Testis (tissue), 3 donors: ENCODE data around the gene OXSM. TPM values are rescaled to one million over a fixed set of nuclear protein-coding genes. Genes with fewer than 3 reads are reported as not detected.
A peak's percentile ranks its signal among the peaks of the same experiment; 100 is the strongest.

Experiments used
- DNase-seq: peaks from one replicate; pipeline ENCODE4 v3.0.0-alpha.2; 2019
- H3K27ac ChIP-seq, 2 donors: fragments of 200-600 bp; sonication (generic); one replicate each; pipeline ENCODE4 v1.5.1; 2019
- H3K27me3 ChIP-seq: fragments of 200-600 bp; sonication (generic); one replicate; pipeline ENCODE4 v1.5.1; 2019
- H3K36me3 ChIP-seq: fragments of 200-600 bp; sonication (generic); one replicate; pipeline ENCODE4 v1.5.1; 2017; ENCODE audit warnings: low read depth; ENCODE audit errors: missing control alignments
- H3K4me1 ChIP-seq: fragments of 200-600 bp; sonication (generic); one replicate; pipeline ENCODE4 v1.5.1; 2019
- H3K4me3 ChIP-seq, 2 donors: fragments of 200-600 bp; sonication (generic); one replicate each; pipeline ENCODE4 v1.5.1; 2017 to 2019
- H3K9me3 ChIP-seq: fragments of 200-600 bp; sonication (generic); one replicate; pipeline ENCODE4 v1.5.1; 2017
- POLR2A ChIP-seq: fragments of 450-650 bp; IDR thresholded peaks from one replicate; pipeline ENCODE4 v1.6.1; 2017; ENCODE audit warnings: antibody characterized with exemption, mild to moderate bottlenecking, moderate library complexity
- WGBS, 2 donors: methylation state at CpG; one replicate each; pipeline ENCODE4 v1.1.5; 2018; 5-methylcytosine and 5-hydroxymethylcytosine counted together
- intact Hi-C: fragments of 100-400 bp; cut with DNase I; formaldehyde crosslinking; loops from one replicate; pipeline ENCODE4 v1.15.1; 2023; ENCODE audit warnings: low total_unique reads
- polyA plus RNA-seq: library from polyadenylated mRNA; stranded (reverse); fragments of 350-450 nt; fragmentation: Illumina TruSeq; extraction: RNeasy Lipid Tissue Mini Kit (QIAGEN cat#74804); gene quantifications from one replicate; pipeline ENCODE4 v1.2.3, GENCODE V29; 2014; ENCODE audit warnings: low read depth, low replicate concordance; ENCODE audit not compliant: insufficient read depth
- total RNA-seq, 2 donors: library from RNA; depleted of rRNA; stranded (reverse); fragments of >200 nt; gene quantifications; one replicate each; pipeline ENCODE4 v1.2.3, GENCODE V29; 2016
- TF ChIP-seq, protein P1 (sequence below), 3 experiments: fragments of 450-650 bp in 2 of 3; fragments of 200-600 bp in 1 of 3; sonication (generic) in 1 of 3; IDR thresholded peaks; one replicate each; pipeline ENCODE4 v1.5.1; 2016 to 2019; ENCODE audit warnings: antibody characterized with exemption in 3 of 3, mild to moderate bottlenecking in 2 of 3, moderate library complexity in 1 of 3

Gene OXSM
- total and polyA plus RNA-seq, 3 donors from 2014 or later = 21.9 to 27.8 (median 26.1) TPM

DNA sequence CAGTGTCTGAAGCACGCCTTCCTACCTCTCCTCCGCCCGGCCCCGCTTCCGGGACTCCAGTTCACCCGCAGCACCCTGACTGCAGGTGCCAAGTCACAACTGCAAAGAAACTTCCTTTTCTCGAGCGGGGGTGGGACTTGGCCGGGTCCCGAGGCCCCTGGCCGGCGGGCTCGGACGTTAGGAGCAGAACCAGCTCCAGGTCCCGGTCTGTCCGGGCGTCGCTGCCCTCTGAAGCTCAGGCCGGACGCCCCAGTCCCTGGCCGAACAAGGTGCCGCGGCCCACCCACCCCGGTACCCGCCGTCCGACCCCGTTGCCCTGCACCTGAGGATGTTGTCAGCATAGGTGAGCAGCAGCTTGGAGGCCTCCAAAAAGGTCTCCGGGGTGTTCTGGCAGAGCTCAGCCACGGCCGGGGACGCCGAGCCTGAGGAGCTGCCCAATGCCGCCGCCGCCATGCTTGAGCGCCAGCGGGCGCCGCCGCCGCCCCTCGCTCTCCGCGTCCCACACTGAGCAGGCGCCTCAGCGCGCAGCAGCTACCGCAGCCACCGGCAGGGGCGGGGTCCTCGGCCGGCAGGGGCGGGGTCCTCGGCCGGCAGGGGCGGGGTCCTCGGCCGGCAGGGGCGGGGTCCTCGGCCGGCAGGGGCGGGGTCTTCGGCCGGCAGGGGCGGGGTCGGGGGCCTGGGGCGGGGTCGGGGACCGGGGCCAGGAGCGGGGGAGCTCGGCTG is 6.8 kb upstream of the OXSM start, which contains the start of gene NGLY1:
TSS of gene NGLY1 (minus strand) at position 506 of the 723 bp plus-strand sequence. CDS start at position 453, 53 bp downstream.
- peak; percentile 89 for DNase-seq
- no peaks in the 10 kb centered on the region for H3K36me3 ChIP-seq
- intact Hi-C loops = no loop called here
- H3K4me1 ChIP-seq = peaks cover 7% of the 10 kb centered on the region
- TF ChIP-seq, protein P1, sequence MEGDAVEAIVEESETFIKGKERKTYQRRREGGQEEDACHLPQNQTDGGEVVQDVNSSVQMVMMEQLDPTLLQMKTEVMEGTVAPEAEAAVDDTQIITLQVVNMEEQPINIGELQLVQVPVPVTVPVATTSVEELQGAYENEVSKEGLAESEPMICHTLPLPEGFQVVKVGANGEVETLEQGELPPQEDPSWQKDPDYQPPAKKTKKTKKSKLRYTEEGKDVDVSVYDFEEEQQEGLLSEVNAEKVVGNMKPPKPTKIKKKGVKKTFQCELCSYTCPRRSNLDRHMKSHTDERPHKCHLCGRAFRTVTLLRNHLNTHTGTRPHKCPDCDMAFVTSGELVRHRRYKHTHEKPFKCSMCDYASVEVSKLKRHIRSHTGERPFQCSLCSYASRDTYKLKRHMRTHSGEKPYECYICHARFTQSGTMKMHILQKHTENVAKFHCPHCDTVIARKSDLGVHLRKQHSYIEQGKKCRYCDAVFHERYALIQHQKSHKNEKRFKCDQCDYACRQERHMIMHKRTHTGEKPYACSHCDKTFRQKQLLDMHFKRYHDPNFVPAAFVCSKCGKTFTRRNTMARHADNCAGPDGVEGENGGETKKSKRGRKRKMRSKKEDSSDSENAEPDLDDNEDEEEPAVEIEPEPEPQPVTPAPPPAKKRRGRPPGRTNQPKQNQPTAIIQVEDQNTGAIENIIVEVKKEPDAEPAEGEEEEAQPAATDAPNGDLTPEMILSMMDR (IDR thresholded peaks at IDR 0.05) = peak in 2 of 3 experiments; percentile 20 to 29
- peak; percentile 52 for TF ChIP-seq POLR2A
- no peaks in the 10 kb centered on the region for H3K9me3 ChIP-seq
- peak within 1 kb of the TSS; percentile 75 to 85 for H3K4me3 ChIP-seq
- peak within 1 kb of the TSS; percentile 79 to 80 for H3K27ac ChIP-seq
- H3K27me3 ChIP-seq = no peaks in the 10 kb centered on the region
- WGBS, 2 donors = 0 to 1% methylated on average over 7 to 14 of the region's 72 CpGs

DNA sequence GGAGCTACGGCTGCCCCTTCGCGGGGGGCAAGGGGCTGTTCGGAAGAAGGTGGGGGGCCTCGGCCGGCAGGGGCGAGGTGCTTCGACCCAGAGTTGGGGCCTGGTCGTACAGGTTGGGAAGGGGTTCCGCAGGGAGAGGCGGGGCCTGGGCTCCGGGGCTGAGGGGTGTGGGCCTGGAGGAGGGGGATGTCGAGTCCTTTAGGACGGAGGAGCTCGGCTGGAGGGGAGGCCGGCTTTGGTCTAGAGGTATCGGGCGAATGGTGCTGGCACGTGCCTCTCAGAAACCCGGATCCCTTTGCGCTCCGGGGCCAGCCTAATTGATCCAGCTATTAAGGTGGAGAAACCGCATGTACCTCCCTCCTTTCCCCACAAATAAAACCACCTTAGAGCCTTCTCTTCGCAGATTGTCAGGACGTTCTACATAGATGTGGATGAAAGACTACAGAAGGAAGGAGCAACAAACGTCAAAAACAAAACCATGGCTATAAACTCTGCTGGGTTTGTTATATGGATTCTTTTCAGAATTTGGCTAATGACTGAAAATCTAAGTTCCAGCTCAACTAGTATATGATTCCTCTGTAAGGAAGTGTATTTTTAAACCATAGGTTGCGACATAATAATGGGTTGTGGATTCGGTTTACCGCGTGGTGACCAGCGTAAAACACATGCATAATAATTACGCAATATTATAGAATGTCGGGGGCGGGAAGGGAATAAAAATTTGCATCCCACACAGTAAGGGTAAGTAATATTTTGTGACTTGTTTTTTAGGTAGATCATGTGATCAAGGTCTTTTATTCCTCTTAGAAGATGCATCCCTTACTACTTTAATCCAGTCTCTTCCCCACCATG is 6.0 kb upstream of the OXSM start:
- peak overlapping the region; percentile 75 to 85 for H3K4me3 ChIP-seq
- no peaks in the 10 kb centered on the region for H3K36me3 ChIP-seq
- H3K27ac ChIP-seq = peak overlapping the region; percentile 71 to 80
- no peaks in the 10 kb centered on the region for H3K27me3 ChIP-seq
- 16 to 28% methylated on average over 19 to 33 of the region's 34 CpGs for WGBS, 2 donors
- DNase-seq = peak; percentile 62
- no peaks in the 10 kb centered on the region for H3K9me3 ChIP-seq
- no peak for TF ChIP-seq POLR2A
- TF ChIP-seq, protein P1 (IDR thresholded peaks at IDR 0.05) = peak in 1 of 3 experiments; percentile 4
- H3K4me1 ChIP-seq = peaks cover 7% of the 10 kb centered on the region
- intact Hi-C loops = no loop called here

- no peak for DNase-seq
- WGBS, 2 donors = 84 to 98% methylated on average over 1 of the region's 1 CpG
- H3K4me1 ChIP-seq = peaks cover 7% of the 10 kb centered on the region
- TF ChIP-seq, protein P1 (IDR thresholded peaks at IDR 0.05) = no peak
- no peak for TF ChIP-seq POLR2A
- H3K9me3 ChIP-seq = no peaks in the 10 kb centered on the region
- intact Hi-C loops = no loop called here
- no peak overlapping the region for H3K27ac ChIP-seq
- H3K4me3 ChIP-seq = no peak overlapping the region
- no peaks in the 10 kb centered on the region for H3K27me3 ChIP-seq
- H3K36me3 ChIP-seq = no peaks in the 10 kb centered on the region
Observed at GRCh38 chr3:25784971-25785370, 4.9 kb upstream of the OXSM start.

- intact Hi-C loops = no loop called here
- WGBS, 2 donors = 87% methylated on average over 3 of the region's 3 CpGs
- Histone ChIP-seq H3K9me3 (no peaks in the 10 kb centered on the region), H3K4me3 (no peak overlapping the region), H3K27me3 (no peaks in the 10 kb centered on the region), H3K4me1 (peaks cover 11% of the 10 kb centered on the region), H3K36me3 (no peaks in the 10 kb centered on the region), H3K27ac (no peak overlapping the region)
- no peak for TF ChIP-seq POLR2A
- TF ChIP-seq, protein P1 (IDR thresholded peaks at IDR 0.05) = no peak
- no peak for DNase-seq
Observed at GRCh38 chr3:25785826-25786225, 4.1 kb upstream of the OXSM start.
